NCI-H446 (cell line): ENCODE measurements around the gene P3H4.

Experiments used
- DNase-seq, 2 experiments: peaks; one replicate each; lab custom pipeline; 2025; lab: John Stamatoyannopoulos, UW

Gene P3H4

GRCh38 chr17:41821776-41822175, 10.0 kb upstream of the P3H4 start:
- DNase-seq: no peak

- DNase-seq: no peak
Measured at GRCh38 chr17:41818024-41818423, 6.3 kb upstream of the P3H4 start.

GRCh38 chr17:41816637-41817320, 5.0 kb upstream of the P3H4 start:
- no peak for DNase-seq

DNA sequence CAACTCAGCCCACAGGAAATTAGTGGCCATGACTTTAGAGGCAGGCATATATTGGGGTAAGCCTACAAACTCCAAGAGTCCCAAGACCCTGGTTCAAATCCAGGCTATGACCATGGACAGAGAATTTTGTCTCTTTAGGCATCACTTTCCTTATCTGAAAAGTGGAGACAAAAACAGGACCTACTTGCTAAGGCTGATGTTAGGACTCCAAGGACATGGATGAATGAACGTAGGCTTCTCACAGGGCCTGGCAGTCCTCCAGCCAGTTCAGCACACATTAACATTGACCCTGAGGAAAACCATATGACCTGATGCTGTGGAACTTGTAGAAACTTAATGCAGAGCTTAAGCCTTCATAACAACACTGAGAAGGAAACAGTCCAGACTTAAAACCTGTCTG, 2.4 kb upstream of the P3H4 start:
- no peak for DNase-seq

- no peak for DNase-seq
Measured at GRCh38 chr17:41813699-41814124, 2.0 kb upstream of the P3H4 start.

DNA sequence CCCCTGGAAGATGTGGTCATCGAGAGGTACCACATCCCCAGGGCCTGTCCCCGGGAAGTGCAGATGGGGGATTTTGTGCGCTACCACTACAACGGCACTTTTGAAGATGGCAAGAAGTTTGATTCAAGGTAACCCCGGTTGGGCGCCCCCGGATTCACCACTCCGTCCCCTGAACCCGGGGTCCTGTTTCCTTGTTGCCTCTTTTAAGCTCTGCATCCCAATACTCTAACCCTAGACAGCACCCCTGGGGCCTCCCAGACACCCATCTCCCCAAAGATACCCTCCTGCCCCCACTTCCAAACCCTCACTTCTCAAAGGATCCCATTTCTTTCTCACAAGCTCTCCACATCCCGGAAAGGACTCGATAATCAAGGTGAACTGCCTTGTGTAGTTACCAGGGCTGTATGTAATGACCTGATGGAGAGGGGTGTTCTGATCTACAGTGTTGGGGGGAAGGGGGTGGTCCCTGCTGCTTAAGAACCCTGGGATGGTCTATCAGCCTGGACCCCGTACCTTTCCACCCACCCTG, 1.5 kb upstream of the P3H4 start:
- no peak for DNase-seq

DNA sequence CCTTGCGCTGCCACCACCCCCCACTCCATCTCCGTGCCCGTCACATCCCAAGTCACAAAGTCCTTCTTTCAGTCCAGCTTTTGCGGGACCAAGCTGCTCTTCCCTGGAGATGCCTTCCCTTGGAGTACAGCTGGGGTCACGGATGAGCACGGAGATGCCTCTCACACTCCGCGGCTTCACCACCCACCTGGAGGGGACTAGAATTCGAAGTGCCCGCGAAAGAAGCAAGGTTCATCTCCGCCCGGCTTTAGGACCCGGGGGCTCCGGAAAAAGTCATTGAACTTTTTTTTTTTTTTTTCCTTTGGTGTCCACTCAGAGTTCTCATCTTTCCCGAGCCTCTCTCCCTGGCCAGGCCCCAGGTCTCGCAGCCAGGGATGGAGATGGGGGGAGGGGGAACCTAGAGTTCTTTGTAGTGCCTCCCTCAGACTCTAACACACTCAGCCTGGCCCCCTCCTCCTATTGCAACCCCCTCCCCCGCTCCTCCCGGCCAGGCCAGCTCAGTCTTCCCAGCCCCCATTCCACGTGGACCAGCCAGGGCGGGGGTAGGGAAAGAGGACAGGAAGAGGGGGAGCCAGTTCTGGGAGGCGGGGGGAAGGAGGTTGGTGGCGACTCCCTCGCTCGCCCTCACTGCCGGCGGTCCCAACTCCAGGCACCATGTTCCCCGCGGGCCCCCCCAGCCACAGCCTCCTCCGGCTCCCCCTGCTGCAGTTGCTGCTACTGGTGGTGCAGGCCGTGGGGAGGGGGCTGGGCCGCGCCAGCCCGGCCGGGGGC, 817 bp upstream of the P3H4 start, which contains the start of gene FKBP10:
TSS of gene FKBP10 (plus strand) at position 624 of the 771 bp plus-strand sequence. CDS start at position 655, 31 bp downstream.
- peak in 1 of 2 experiments; percentile 13 for DNase-seq

- no peak for DNase-seq
Measured at GRCh38 chr17:41810659-41811548, 845 bp downstream of the P3H4 start.

DNA sequence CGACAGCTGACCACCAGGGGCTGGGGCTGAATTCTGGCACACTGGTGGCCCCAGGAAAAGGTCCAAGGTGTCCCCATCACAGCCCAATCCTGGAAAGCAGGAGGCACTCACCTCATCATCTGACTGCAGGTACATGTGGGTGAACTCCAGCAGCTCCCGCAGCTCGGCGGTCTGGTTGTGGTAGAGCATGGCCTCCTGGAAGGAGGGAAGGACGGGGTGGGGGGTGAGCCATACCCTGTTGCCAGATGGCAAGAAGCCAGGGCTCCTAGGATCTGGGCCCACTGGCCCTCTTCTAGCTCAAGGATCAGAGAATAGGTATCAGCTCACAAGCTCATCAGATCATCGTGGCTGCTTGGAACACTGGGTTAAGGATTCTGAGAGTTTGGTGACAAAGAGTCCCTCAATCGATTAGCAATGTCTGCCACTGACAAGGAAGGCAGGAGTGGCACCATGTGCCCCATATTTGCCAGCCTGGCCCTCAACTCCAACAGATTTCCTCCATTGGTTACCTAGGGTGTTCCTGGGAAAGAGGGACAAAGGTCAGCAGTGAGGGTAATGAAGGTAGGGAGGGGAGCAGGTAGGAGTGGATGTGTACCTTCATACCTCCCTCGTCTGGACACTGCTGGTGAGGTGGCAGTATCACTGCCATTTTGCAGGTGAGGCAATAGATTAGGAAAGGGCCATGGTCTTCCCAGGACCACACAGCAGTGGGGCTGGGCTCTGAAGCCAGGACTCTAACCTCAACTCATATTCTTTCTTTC, 4.9 kb downstream of the P3H4 start:
- DNase-seq: no peak

GRCh38 chr17:41803049-41804020, 8.4 kb downstream of the P3H4 start:
- DNase-seq: peak in 1 of 2 experiments; percentile 21

GRCh38 chr17:41801374-41802271, 10.1 kb downstream of the P3H4 start:
- DNase-seq: peak in 1 of 2 experiments; percentile 67

GRCh38 chr17:41800601-41801373, 11.0 kb downstream of the P3H4 start:
- DNase-seq: no peak

GRCh38 chr17:41799366-41799765, 12.4 kb downstream of the P3H4 start:
- no peak for DNase-seq

- DNase-seq: no peak
Measured at GRCh38 chr17:41797377-41797776, 14.4 kb downstream of the P3H4 start.

- no peak for DNase-seq
Measured at GRCh38 chr17:41796121-41796895, 15.4 kb downstream of the P3H4 start.

- DNase-seq: no peak
Measured at GRCh38 chr17:41794540-41794975, 17.2 kb downstream of the P3H4 start.

- peak in 1 of 2 experiments; percentile 7 for DNase-seq
Measured at GRCh38 chr17:41793784-41794539, 17.8 kb downstream of the P3H4 start.
